Measurements from ENCODE around the gene CDH13.

Gene CDH13

GRCh38 chr16:83727018-83727417, 1100.2 kb downstream of the CDH13 start:
- DNase-seq (ENCODE audit: low read depth in 2 of 3, low spot score in 2 of 3): no peak

- DNase-seq (ENCODE audit: low read depth in 2 of 3, low spot score in 2 of 3): no peak
Measured at GRCh38 chr16:83727751-83728352, 1101.1 kb downstream of the CDH13 start.

GRCh38 chr16:83728492-83728891, 1101.7 kb downstream of the CDH13 start:
- no peak for DNase-seq (ENCODE audit: low read depth in 2 of 3, low spot score in 2 of 3)

GRCh38 chr16:83730812-83731211, 1104.0 kb downstream of the CDH13 start:
- DNase-seq (ENCODE audit: low read depth in 2 of 3, low spot score in 2 of 3): no peak

- no peak for DNase-seq (ENCODE audit: low read depth in 2 of 3, low spot score in 2 of 3)
Measured at GRCh38 chr16:83732536-83732935, 1105.8 kb downstream of the CDH13 start.

- no peak for DNase-seq (ENCODE audit: low read depth in 2 of 3, low spot score in 2 of 3)
Measured at GRCh38 chr16:83733301-83733700, 1106.5 kb downstream of the CDH13 start.

- DNase-seq (ENCODE audit: low read depth in 2 of 3, low spot score in 2 of 3): no peak
Measured at GRCh38 chr16:83734136-83734535, 1107.4 kb downstream of the CDH13 start.

- DNase-seq (ENCODE audit: low read depth in 2 of 3, low spot score in 2 of 3): no peak
Measured at GRCh38 chr16:83737729-83738354, 1111.1 kb downstream of the CDH13 start.

GRCh38 chr16:83738923-83739503, 1112.2 kb downstream of the CDH13 start:
- no peak for DNase-seq (ENCODE audit: low read depth in 2 of 3, low spot score in 2 of 3)

- no peak for DNase-seq (ENCODE audit: low read depth in 2 of 3, low spot score in 2 of 3)
Measured at GRCh38 chr16:83742124-83742899, 1115.5 kb downstream of the CDH13 start.

- no peak for DNase-seq (ENCODE audit: low read depth in 2 of 3, low spot score in 2 of 3)
Measured at GRCh38 chr16:83743241-83743640, 1116.5 kb downstream of the CDH13 start.

- no peak for DNase-seq (ENCODE audit: low read depth in 2 of 3, low spot score in 2 of 3)
Measured at GRCh38 chr16:83743720-83744119, 1117.0 kb downstream of the CDH13 start.

GRCh38 chr16:83744441-83744981, 1117.7 kb downstream of the CDH13 start:
- DNase-seq (ENCODE audit: low read depth in 2 of 3, low spot score in 2 of 3): no peak

GRCh38 chr16:83746611-83747010, 1119.8 kb downstream of the CDH13 start:
- no peak for DNase-seq (ENCODE audit: low read depth in 2 of 3, low spot score in 2 of 3)

- no peak for DNase-seq (ENCODE audit: low read depth in 2 of 3, low spot score in 2 of 3)
Measured at GRCh38 chr16:83747936-83748335, 1121.2 kb downstream of the CDH13 start.

GRCh38 chr16:83755391-83755790, 1128.6 kb downstream of the CDH13 start:
- no peak for DNase-seq (ENCODE audit: low read depth in 2 of 3, low spot score in 2 of 3)

GRCh38 chr16:83762141-83762991, 1135.6 kb downstream of the CDH13 start:
- DNase-seq (ENCODE audit: low read depth in 2 of 3, low spot score in 2 of 3): no peak

- DNase-seq (ENCODE audit: low read depth in 2 of 3, low spot score in 2 of 3): no peak
Measured at GRCh38 chr16:83762992-83763358, 1136.2 kb downstream of the CDH13 start.

GRCh38 chr16:83768986-83769385, 1142.2 kb downstream of the CDH13 start:
- no peak for DNase-seq (ENCODE audit: low read depth in 2 of 3, low spot score in 2 of 3)

- no peak for DNase-seq (ENCODE audit: low read depth in 2 of 3, low spot score in 2 of 3)
Measured at GRCh38 chr16:83769397-83770008, 1142.7 kb downstream of the CDH13 start.

Data from activated CD8-positive, alpha-beta memory T cell treated with anti-CD3 and anti-CD28 coated beads for 48 hours (primary cell).